KOPT-K1 (cell line): Measurements from ENCODE around the gene ERN1.
A peak's percentile ranks its signal among the peaks of the same experiment; 100 is the strongest.

Source experiments
- H3K27ac ChIP-seq: fragments of 200-600 bp; sonication (generic); 2 replicates; pipeline ENCODE4 v1.5.1; 2016; ENCODE audit warnings: antibody characterized with exemption, mild to moderate bottlenecking, low read depth, low read length; ENCODE audit not compliant: poor library complexity, severe bottlenecking
- H3K36me3 ChIP-seq: fragments of 200-600 bp; sonication (generic); 2 replicates; pipeline ENCODE4 v1.5.1; 2017; ENCODE audit warnings: antibody characterized with exemption, mild to moderate bottlenecking, low read length, moderate library complexity; ENCODE audit not compliant: insufficient read depth
- H3K9me3 ChIP-seq: fragments of 200-600 bp; sonication (generic); 2 replicates; pipeline ENCODE4 v1.5.1; 2017; ENCODE audit warnings: antibody characterized with exemption, low read length, mild to moderate bottlenecking; ENCODE audit not compliant: insufficient read depth, poor library complexity, severe bottlenecking

ERN1 gene

DNA sequence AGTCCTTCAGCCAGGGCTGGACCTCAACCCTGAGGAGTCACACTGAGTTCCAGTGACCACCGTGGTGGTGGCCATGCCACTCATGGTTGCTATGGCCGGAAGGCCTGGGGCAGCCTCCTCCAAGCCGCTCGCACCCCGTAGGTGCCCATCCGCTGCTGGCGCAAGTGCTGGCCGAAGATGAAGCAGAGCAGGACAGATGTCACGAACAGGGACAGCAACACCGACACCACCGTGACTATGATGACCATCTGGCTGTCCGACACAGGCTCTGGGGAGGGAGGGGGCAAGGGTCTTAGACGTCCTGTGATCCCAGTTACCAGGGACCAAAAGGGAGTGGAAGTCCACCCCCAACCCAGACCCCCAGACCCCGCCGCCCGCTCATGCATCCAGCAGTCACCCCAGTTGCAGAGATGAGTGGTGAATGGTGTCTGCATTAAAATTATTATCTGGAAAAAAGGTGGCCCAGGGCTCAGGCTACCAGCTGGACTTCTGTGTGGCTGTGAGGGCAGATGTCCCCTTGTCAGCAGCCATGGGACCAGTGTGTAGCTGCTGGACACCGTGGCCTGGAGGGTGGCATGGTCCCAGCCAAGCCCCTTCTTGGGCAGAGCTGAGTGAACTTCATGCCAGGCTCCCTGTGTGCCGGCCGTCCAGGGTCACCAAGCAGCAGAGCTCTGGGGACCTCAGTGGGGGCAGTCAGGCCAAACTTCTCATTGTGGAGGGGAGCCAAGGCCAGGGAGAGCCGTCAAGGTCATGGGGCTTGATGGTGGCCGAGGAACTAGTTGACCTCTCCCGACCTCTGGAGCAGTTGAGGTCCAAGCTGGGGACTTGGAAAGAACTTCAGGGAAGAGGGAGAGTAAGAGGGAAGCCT, 127.1 kb downstream of the ERN1 start:
- H3K9me3 ChIP-seq = no peaks in the 10 kb centered on the region
- H3K27ac ChIP-seq = no peak overlapping the region
- H3K36me3 ChIP-seq = peaks cover 70% of the 10 kb centered on the region

GRCh38 chr17:64001763-64002529, 128.0 kb downstream of the ERN1 start:
- Histone ChIP-seq H3K9me3 (no peaks in the 10 kb centered on the region), H3K27ac (no peak overlapping the region), H3K36me3 (peaks cover 60% of the 10 kb centered on the region)

- Histone ChIP-seq H3K36me3 (peaks cover 52% of the 10 kb centered on the region), H3K27ac (no peak overlapping the region), H3K9me3 (no peaks in the 10 kb centered on the region)
Observed at GRCh38 chr17:64001091-64001579, 128.8 kb downstream of the ERN1 start.

GRCh38 chr17:63999680-64000531, 130.0 kb downstream of the ERN1 start:
- H3K9me3 ChIP-seq = no peaks in the 10 kb centered on the region
- no peak overlapping the region for H3K27ac ChIP-seq
- peaks cover 40% of the 10 kb centered on the region for H3K36me3 ChIP-seq

DNA sequence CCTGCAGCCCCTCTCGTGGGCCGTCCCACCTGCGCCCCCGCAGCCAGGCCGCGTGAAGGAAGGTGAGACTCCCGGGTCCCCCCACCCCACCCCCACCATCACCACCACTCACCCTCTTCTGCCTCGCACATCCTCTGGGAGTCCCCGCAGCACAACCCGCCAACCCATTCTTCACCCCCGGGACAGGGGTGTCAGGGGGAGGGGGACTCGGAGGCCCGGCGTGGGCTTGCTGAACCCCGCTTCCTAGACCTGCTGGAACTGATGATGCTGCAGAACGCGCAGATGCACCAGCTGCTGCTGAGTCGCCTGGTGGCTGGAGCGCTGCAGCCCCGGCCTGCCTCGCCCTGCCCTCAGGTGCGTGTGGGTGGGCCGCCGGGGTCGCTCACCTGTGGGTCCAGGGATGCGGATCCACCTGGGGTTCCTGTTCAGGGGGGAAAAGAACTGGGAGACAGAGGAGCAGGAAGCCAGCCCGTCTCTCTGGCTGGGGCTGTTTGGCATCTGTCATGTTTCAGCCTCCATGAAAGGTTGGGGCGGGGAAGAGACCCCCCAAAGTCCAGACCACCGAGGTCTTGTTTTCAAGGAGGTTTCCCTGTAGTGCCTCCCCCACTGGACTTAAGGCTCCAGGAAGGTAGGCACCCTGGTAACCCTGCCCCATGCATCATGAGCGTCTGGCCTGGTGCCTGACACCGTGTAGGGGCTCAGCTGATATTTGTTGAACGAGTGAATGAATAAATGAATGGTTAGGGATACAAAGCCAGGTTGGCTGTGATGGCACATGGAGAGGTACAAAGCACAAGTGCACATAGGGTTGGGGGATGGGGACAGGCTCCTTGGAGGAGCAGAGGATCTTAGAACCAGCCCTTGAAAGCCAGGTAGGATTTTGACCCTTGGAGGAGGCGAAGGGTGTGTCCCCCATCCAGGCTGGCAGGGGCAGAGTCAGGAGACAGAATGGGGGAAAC, 130.9 kb downstream of the ERN1 start:
- Histone ChIP-seq H3K36me3 (peaks cover 31% of the 10 kb centered on the region), H3K27ac (peak overlapping the region; percentile 37), H3K9me3 (no peaks in the 10 kb centered on the region)

GRCh38 chr17:63998050-63998720, 131.8 kb downstream of the ERN1 start, which contains the start of gene PRR29:
TSS of gene PRR29 (plus strand) at chr17:63998351. CDS start at chr17:63998365, 14 bp downstream.
- H3K27ac ChIP-seq = peak within 1 kb of the TSS; percentile 37
- peaks cover 23% of the 10 kb centered on the region for H3K36me3 ChIP-seq
- no peaks in the 10 kb centered on the region for H3K9me3 ChIP-seq

DNA sequence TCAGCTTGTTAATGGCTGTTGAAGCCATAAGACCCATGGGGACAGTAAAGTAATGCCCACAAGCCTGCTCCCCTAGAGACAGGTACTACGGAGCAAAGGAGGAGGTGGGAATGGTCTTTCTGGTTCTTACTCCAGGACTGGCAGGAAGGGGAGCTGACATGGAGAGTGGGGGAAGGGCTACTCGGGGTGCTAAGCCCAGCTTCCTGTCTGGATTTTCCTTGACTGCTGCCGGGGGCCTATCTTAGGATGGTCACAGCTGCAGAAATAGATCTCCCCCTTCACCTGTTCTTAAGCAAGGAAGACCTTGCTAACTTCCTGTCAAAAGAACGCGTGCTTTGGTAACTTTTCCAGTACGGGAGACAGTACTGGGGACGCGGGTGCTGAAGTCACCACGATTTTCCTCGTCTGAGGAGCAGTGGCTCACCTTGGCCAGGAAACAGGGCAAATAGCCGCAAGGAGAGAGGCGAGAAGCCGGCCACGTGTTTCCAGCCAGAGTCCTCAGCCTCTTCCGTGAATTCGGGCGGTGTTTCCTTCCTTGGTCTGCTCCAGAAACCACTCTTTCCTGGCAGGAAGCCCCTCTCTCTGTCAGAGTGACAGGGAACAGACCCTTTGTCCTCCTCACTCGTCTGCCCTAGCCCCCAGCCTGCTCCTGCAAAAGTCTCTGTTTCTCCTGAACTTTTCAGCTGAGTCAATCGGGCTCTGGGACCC, 132.4 kb downstream of the ERN1 start:
- H3K27ac ChIP-seq = peak overlapping the region; percentile 37
- H3K9me3 ChIP-seq = no peaks in the 10 kb centered on the region
- H3K36me3 ChIP-seq = peaks cover 16% of the 10 kb centered on the region

DNA sequence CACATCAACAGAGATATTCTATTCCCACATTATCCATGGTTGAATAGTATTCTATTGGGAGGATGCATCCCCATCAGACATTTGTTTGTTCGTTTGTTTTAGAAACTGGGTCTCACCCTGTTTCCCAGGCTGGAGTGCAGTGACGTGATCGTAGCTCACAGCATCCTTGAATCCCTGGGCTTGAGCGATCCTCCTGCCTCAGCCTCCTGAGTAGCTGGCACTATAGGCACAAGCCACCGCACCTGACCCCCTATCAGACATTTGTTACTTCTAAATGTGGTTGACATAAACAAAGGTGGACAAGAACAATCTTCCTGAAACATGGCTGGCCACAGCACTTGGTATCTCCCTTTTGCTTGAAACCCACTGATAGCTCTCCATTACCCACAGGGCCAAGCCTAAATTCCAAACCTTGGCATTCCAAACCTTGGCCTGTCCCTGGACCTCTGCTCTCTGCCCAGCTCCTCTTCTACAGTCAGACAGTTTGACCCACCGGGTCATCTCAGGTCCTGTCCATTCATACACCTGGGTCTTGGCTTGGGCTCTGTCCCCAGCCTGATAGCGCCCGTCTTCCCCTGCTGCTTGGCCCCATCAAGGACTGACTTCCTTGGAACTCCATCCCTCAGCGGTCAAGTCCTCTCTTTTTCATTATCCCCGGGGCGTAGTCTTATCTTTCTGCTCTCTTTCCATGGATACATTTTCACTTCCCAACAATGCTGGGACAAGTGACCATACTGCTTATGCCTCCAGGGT, 133.3 kb downstream of the ERN1 start:
- Histone ChIP-seq H3K27ac (no peak overlapping the region), H3K9me3 (no peaks in the 10 kb centered on the region), H3K36me3 (peaks cover 7% of the 10 kb centered on the region; the same call in 1 of the 2 replicates)

- Histone ChIP-seq H3K27ac (no peak overlapping the region), H3K36me3 (no peaks in the 10 kb centered on the region), H3K9me3 (no peaks in the 10 kb centered on the region)
Observed at GRCh38 chr17:63995626-63996025, 134.3 kb downstream of the ERN1 start.

GRCh38 chr17:63993368-63993985, 136.5 kb downstream of the ERN1 start:
- Histone ChIP-seq H3K27ac (no peak overlapping the region), H3K9me3 (no peaks in the 10 kb centered on the region), H3K36me3 (no peaks in the 10 kb centered on the region)

DNA sequence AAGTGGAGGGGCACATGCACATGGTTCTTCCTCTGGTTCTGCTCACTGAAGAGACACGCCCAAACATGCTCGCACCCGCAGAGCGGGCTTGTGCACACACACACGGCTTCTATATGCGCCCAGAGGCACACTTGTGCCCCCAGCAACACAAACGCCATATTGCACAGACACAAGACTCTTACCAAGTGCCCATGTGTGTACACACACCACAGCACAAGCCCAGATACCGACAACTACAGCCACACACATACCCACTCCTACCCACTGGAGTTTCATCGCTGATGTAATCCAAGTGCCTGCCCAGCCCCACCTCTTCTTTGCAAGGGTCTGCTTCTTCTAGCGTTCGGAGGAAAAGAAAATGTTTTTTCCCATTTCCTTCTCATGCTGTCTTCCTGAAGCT, 138.3 kb downstream of the ERN1 start:
- no peaks in the 10 kb centered on the region for H3K36me3 ChIP-seq
- no peak overlapping the region for H3K27ac ChIP-seq
- no peaks in the 10 kb centered on the region for H3K9me3 ChIP-seq
